GM18861 (cell line): ENCODE results near the gene SNAPC1.
"Not testable (repeated sequence)": the region's sequence is repeated elsewhere in the genome, so short reads cannot be mapped to it uniquely, and the experiment has no call there.

Experiments used
- ATAC-seq: cut with Tn5 transposase; IDR thresholded peaks from one replicate; pipeline ENCODE4 v1.9.1; 2021; ENCODE audit not compliant: unreplicated experiment

Gene SNAPC1

GRCh38 chr14:61761959-61762786, at the start of gene SNAPC1:
Gene SNAPC1 (plus strand): TSS chr14:61762420. CDS start chr14:61762461, 41 bp downstream.
- peak; percentile 96 for ATAC-seq

GRCh38 chr14:61713724-61714437, 48.3 kb upstream of the SNAPC1 start:
- no peak for ATAC-seq

GRCh38 chr14:61716956-61717355, 45.3 kb upstream of the SNAPC1 start:
- ATAC-seq = no peak

GRCh38 chr14:61718039-61718438, 44.2 kb upstream of the SNAPC1 start:
- no peak for ATAC-seq

GRCh38 chr14:61719344-61720293, 42.6 kb upstream of the SNAPC1 start:
- no peak for ATAC-seq

- no peak for ATAC-seq
Measured at GRCh38 chr14:61720294-61720661, 41.9 kb upstream of the SNAPC1 start.

- no peak for ATAC-seq
Measured at GRCh38 chr14:61720741-61721140, 41.5 kb upstream of the SNAPC1 start.

GRCh38 chr14:61724133-61724532, 38.1 kb upstream of the SNAPC1 start:
- ATAC-seq = no peak

GRCh38 chr14:61726778-61727658, 35.2 kb upstream of the SNAPC1 start:
- ATAC-seq = no peak

GRCh38 chr14:61730756-61731373, 31.4 kb upstream of the SNAPC1 start:
- no peak for ATAC-seq

- no peak for ATAC-seq
Measured at GRCh38 chr14:61733972-61734371, 28.2 kb upstream of the SNAPC1 start.

- ATAC-seq = no peak
Measured at GRCh38 chr14:61736751-61737150, 25.5 kb upstream of the SNAPC1 start.

GRCh38 chr14:61737915-61738314, 24.3 kb upstream of the SNAPC1 start:
- no peak for ATAC-seq

- ATAC-seq = no peak
Measured at GRCh38 chr14:61739133-61739532, 23.1 kb upstream of the SNAPC1 start.

- ATAC-seq = no peak
Measured at GRCh38 chr14:61742371-61742770, 19.8 kb upstream of the SNAPC1 start.

- no peak for ATAC-seq
Measured at GRCh38 chr14:61744238-61744637, 18.0 kb upstream of the SNAPC1 start.

- not testable (repeated sequence) for ATAC-seq
Measured at GRCh38 chr14:61746346-61746745, 15.9 kb upstream of the SNAPC1 start.

- ATAC-seq = no peak
Measured at GRCh38 chr14:61746881-61747280, 15.3 kb upstream of the SNAPC1 start.

GRCh38 chr14:61747342-61747741, 14.9 kb upstream of the SNAPC1 start:
- no peak for ATAC-seq

- ATAC-seq = no peak
Measured at GRCh38 chr14:61749264-61749663, 13.0 kb upstream of the SNAPC1 start.
